GM23248 (cell line): Measurements from ENCODE around the gene EXOC6. TPM values are rescaled to one million over a fixed set of nuclear protein-coding genes. Genes with fewer than 3 reads are reported as not detected.

Source experiments
- DNase-seq: peaks from one replicate; pipeline ENCODE4 v3.0.0-alpha.2; 2015
- H2AFZ ChIP-seq: fragments of 200-600 bp; sonication (generic); 2 replicates; pipeline ENCODE4 v1.6.1; 2016; ENCODE audit warnings: antibody characterized with exemption
- H3F3A ChIP-seq: fragments of 200-600 bp; sonication (generic); 2 replicates; pipeline ENCODE4 v1.6.1; 2016; ENCODE audit warnings: mild to moderate bottlenecking, antibody characterized with exemption, mixed run types; ENCODE audit not compliant: insufficient read depth
- H3K27ac ChIP-seq: fragments of 200-600 bp; sonication (generic); 2 replicates; pipeline ENCODE4 v1.5.1; 2016; ENCODE audit warnings: mild to moderate bottlenecking
- H3K27me3 ChIP-seq: fragments of 200-600 bp; sonication (generic); replicated peaks from 2 replicates; pipeline ENCODE4 v1.6.1; 2016; ENCODE audit warnings: mild to moderate bottlenecking; ENCODE audit not compliant: insufficient read depth
- H3K36me3 ChIP-seq: fragments of 200-600 bp; sonication (generic); 2 replicates; pipeline ENCODE4 v1.6.1; 2016; ENCODE audit warnings: low read depth, mild to moderate bottlenecking
- H3K4me1 ChIP-seq: fragments of 200-600 bp; sonication (generic); 2 replicates; pipeline ENCODE4 v1.6.1; 2016; ENCODE audit warnings: mild to moderate bottlenecking; ENCODE audit not compliant: insufficient read depth
- H3K4me2 ChIP-seq: fragments of 200-600 bp; sonication (generic); one replicate; pipeline ENCODE4 v1.6.1; 2016; ENCODE audit warnings: mild to moderate bottlenecking; ENCODE audit not compliant: unreplicated experiment
- H3K4me3 ChIP-seq: fragments of 200-600 bp; sonication (generic); 2 replicates; pipeline ENCODE4 v1.5.1; 2016; ENCODE audit warnings: mild to moderate bottlenecking
- H3K79me2 ChIP-seq: fragments of 200-600 bp; sonication (generic); 2 replicates; pipeline ENCODE4 v1.6.1; 2016; ENCODE audit warnings: mild to moderate bottlenecking; ENCODE audit not compliant: insufficient read depth
- H3K9ac ChIP-seq: fragments of 200-600 bp; sonication (generic); 2 replicates; pipeline ENCODE4 v1.6.1; 2016; ENCODE audit warnings: mild to moderate bottlenecking
- H3K9me2 ChIP-seq: fragments of 200-600 bp; sonication (generic); 2 replicates; pipeline ENCODE4 v1.6.1; 2016; ENCODE audit warnings: mixed run types, mild to moderate bottlenecking, moderate library complexity; ENCODE audit not compliant: insufficient read depth
- H3K9me3 ChIP-seq: fragments of 200-600 bp; sonication (generic); one replicate; pipeline ENCODE4 v1.6.1; 2017; ENCODE audit warnings: low read depth
- H4K20me1 ChIP-seq: fragments of 200-600 bp; sonication (generic); 2 replicates; pipeline ENCODE4 v1.6.0; 2016; ENCODE audit not compliant: insufficient read depth
- EZH2 ChIP-seq: fragments of 200-600 bp; sonication (generic); IDR thresholded peaks from 2 replicates; pipeline ENCODE4 v1.6.1; 2018; ENCODE audit warnings: antibody characterized with exemption, mild to moderate bottlenecking; ENCODE audit not compliant: insufficient read depth, poor library complexity, severe bottlenecking
- EZH2phosphoT487 ChIP-seq: fragments of 200-600 bp; sonication (generic); IDR thresholded peaks from 2 replicates; pipeline ENCODE4 v1.6.1; 2018; ENCODE audit warnings: antibody characterized with exemption, moderate library complexity, mild to moderate bottlenecking, low read depth; ENCODE audit not compliant: insufficient read depth
- WGBS, 2 experiments: methylation state at CpG; one replicate each; pipeline ENCODE4 v1.1.6; 2015 to 2017; ENCODE audit warnings: low lambda C conversion rate in 2 of 2, low coverage in 1 of 2; ENCODE audit errors: missing lambda C conversion rate in 2 of 2; 5-methylcytosine and 5-hydroxymethylcytosine counted together
- in situ Hi-C: fragments of 300-500 bp; cut with MboI; formaldehyde crosslinking; loops from 2 replicates; pipeline ENCODE4 v1.15.0; 2020
- polyA plus RNA-seq: library from polyadenylated mRNA; unstranded; fragments of >200 nt; fragmentation: Nextera tagmentation; extraction: Ambion mirVana; gene quantifications from 2 replicates; pipeline ENCODE4 v1.2.1, GENCODE V29; 2016
- total RNA-seq: library from RNA; depleted of rRNA; stranded (reverse); fragments of >200 nt; shearing (Covaris generic); gene quantifications from 2 replicates; pipeline ENCODE4 v1.2.3, GENCODE V29; 2014

The EXOC6 gene
- total and polyA plus RNA-seq, 2 experiments from 2014 or later: 2.0 to 3.4 TPM

- H3K27me3 ChIP-seq: no peaks in the 10 kb centered on the region
- no peak for DNase-seq
- in situ Hi-C loops: no loop called here
- H3K4me1 ChIP-seq: peaks cover 25% of the 10 kb centered on the region
- no peak overlapping the region for H3K9ac ChIP-seq
- H3K4me2 ChIP-seq: no peak overlapping the region
- H3K36me3 ChIP-seq: no peaks in the 10 kb centered on the region
- peaks cover 15% of the 10 kb centered on the region for H3F3A ChIP-seq
- no peak overlapping the region for H2AFZ ChIP-seq
- H4K20me1 ChIP-seq: no peaks in the 10 kb centered on the region
- TF ChIP-seq EZH2: no peak
- no peak for TF ChIP-seq EZH2phosphoT487
- no peaks in the 10 kb centered on the region for H3K9me3 ChIP-seq
- no peaks in the 10 kb centered on the region for H3K79me2 ChIP-seq
- H3K4me3 ChIP-seq: no peak overlapping the region
- no peak overlapping the region for H3K27ac ChIP-seq
- no peaks in the 10 kb centered on the region for H3K9me2 ChIP-seq
- WGBS, 2 experiments: 65 to 75% methylated on average over 2 of the region's 2 CpGs
Observed at GRCh38 chr10:93026072-93026471, 177.8 kb downstream of the EXOC6 start.

GRCh38 chr10:93027508-93027907 is 179.2 kb downstream of the EXOC6 start:
- no peak for TF ChIP-seq EZH2phosphoT487
- TF ChIP-seq EZH2: no peak
- DNase-seq: no peak
- Histone ChIP-seq H3K79me2 (no peaks in the 10 kb centered on the region), H2AFZ (no peak overlapping the region), H3K27me3 (no peaks in the 10 kb centered on the region), H3K4me1 (peaks cover 28% of the 10 kb centered on the region), H3K36me3 (no peaks in the 10 kb centered on the region), H3K27ac (no peak overlapping the region), H3K9ac (no peak overlapping the region), H3F3A (peaks cover 17% of the 10 kb centered on the region), H3K9me3 (no peaks in the 10 kb centered on the region), H3K4me3 (no peak overlapping the region), H4K20me1 (no peaks in the 10 kb centered on the region), H3K4me2 (no peak overlapping the region), H3K9me2 (no peaks in the 10 kb centered on the region)
- in situ Hi-C loops: no loop called here

GRCh38 chr10:93028883-93029282 is 180.6 kb downstream of the EXOC6 start:
- Histone ChIP-seq H2AFZ (no peak overlapping the region), H3K27ac (0 out of 2 replicates have a peak overlapping the region, but pooled peaks have one; percentile 0), H4K20me1 (no peaks in the 10 kb centered on the region), H3K9me3 (no peaks in the 10 kb centered on the region), H3K9me2 (no peaks in the 10 kb centered on the region), H3K4me3 (no peak overlapping the region), H3K4me2 (peak overlapping the region; percentile 6), H3K9ac (no peak overlapping the region), H3K79me2 (no peaks in the 10 kb centered on the region), H3K36me3 (no peaks in the 10 kb centered on the region), H3F3A (peaks cover 17% of the 10 kb centered on the region), H3K27me3 (no peaks in the 10 kb centered on the region), H3K4me1 (peaks cover 28% of the 10 kb centered on the region)
- TF ChIP-seq EZH2phosphoT487: no peak
- TF ChIP-seq EZH2: no peak
- in situ Hi-C loops: no loop called here
- WGBS, 2 experiments: 9 to 13% methylated on average over 2 of the region's 2 CpGs
- DNase-seq: peak; percentile 84

- in situ Hi-C loops: no loop called here
Observed at GRCh38 chr10:93030409-93030808, 182.1 kb downstream of the EXOC6 start.

GRCh38 chr10:93032105-93032808 is 183.9 kb downstream of the EXOC6 start:
- no peaks in the 10 kb centered on the region for H4K20me1 ChIP-seq
- H3K79me2 ChIP-seq: no peaks in the 10 kb centered on the region
- 78 to 80% methylated on average over 5 of the region's 5 CpGs for WGBS, 2 experiments
- H3K9ac ChIP-seq: no peak overlapping the region
- peaks cover 28% of the 10 kb centered on the region for H3K4me1 ChIP-seq
- H3K4me3 ChIP-seq: no peak overlapping the region
- no peaks in the 10 kb centered on the region for H3K9me3 ChIP-seq
- no peaks in the 10 kb centered on the region for H3K36me3 ChIP-seq
- no peak overlapping the region for H2AFZ ChIP-seq
- H3F3A ChIP-seq: peaks cover 17% of the 10 kb centered on the region
- no peak overlapping the region for H3K27ac ChIP-seq
- H3K9me2 ChIP-seq: no peaks in the 10 kb centered on the region
- in situ Hi-C loops: no loop called here
- H3K27me3 ChIP-seq: no peaks in the 10 kb centered on the region
- no peak overlapping the region for H3K4me2 ChIP-seq
- TF ChIP-seq EZH2phosphoT487 (no peak), EZH2 (no peak)
- DNase-seq: no peak

More at GRCh38 chr10:93030409-93030808, 182.1 kb downstream of the EXOC6 start:
- H3K4me3 ChIP-seq: peak overlapping the region; percentile 8; the same call in 1 of the 2 replicates
- H3K9me2 ChIP-seq: no peaks in the 10 kb centered on the region
- peak overlapping the region; percentile 72 for H3K4me2 ChIP-seq
- H4K20me1 ChIP-seq: no peaks in the 10 kb centered on the region
- H2AFZ ChIP-seq: peak overlapping the region; percentile 53
- H3K27me3 ChIP-seq: no peaks in the 10 kb centered on the region
- H3K4me1 ChIP-seq: peaks cover 28% of the 10 kb centered on the region
- H3K9ac ChIP-seq: no peak overlapping the region
- H3K27ac ChIP-seq: peak overlapping the region; percentile 45
- H3F3A ChIP-seq: peaks cover 17% of the 10 kb centered on the region
- no peak for TF ChIP-seq EZH2
- TF ChIP-seq EZH2phosphoT487: no peak
- peak; percentile 89 for DNase-seq
- no peaks in the 10 kb centered on the region for H3K9me3 ChIP-seq
- H3K79me2 ChIP-seq: no peaks in the 10 kb centered on the region
- no peaks in the 10 kb centered on the region for H3K36me3 ChIP-seq
